Lower leg skin (tissue), 4 donors: ENCODE measurements around the gene STXBP6. TPM values are rescaled to one million over a fixed set of nuclear protein-coding genes. Genes with fewer than 3 reads are reported as not detected.
"Not testable (repeated sequence)": the region's sequence is repeated elsewhere in the genome, so short reads cannot be mapped to it uniquely, and the experiment has no call there.

ENCODE experiments used
- DNase-seq, 2 donors: peaks; one replicate each; pipeline ENCODE4 v3.0.0-alpha.2; 2019; ENCODE audit warnings: low spot score in 2 of 2
- H3K4me3 ChIP-seq: fragments of 200-600 bp; sonication (generic); 2 replicates; pipeline ENCODE4 v1.5.1; 2017; ENCODE audit warnings: mild to moderate bottlenecking, low read depth; ENCODE audit not compliant: poor library complexity, severe bottlenecking
- CTCF ChIP-seq, 3 donors: fragments of 450-650 bp; IDR thresholded peaks; one replicate each; pipeline ENCODE4 v1.5.1; 2016; ENCODE audit warnings: antibody characterized with exemption in 3 of 3, mild to moderate bottlenecking in 3 of 3, moderate library complexity in 2 of 3
- POLR2A ChIP-seq, 2 donors: fragments of 450-650 bp; IDR thresholded peaks; one replicate each; pipeline ENCODE4 v1.6.1; 2016 to 2017; ENCODE audit warnings: antibody characterized with exemption in 2 of 2, mild to moderate bottlenecking in 1 of 2, moderate library complexity in 1 of 2
- WGBS, 2 donors: methylation state at CpG; one replicate each; pipeline ENCODE4 v1.1.5; 2018; 5-methylcytosine and 5-hydroxymethylcytosine counted together
- intact Hi-C: fragments of 100-400 bp; cut with DNase I; formaldehyde crosslinking; loops from one replicate; pipeline ENCODE4 v1.15.0; 2023; ENCODE audit warnings: low total_unique reads
- total RNA-seq, 4 donors: library from RNA; depleted of rRNA; stranded (reverse); fragments of >200 nt; gene quantifications; one replicate each; pipeline ENCODE4 v1.1.0, GENCODE V29; 2016

STXBP6 gene
- total RNA-seq, 4 donors from 2014 or later, result 24.6 to 49.3 (median 36.9) TPM

GRCh38 chr14:24777678-24778077 is 272.3 kb downstream of the STXBP6 start:
- TF ChIP-seq CTCF (IDR thresholded peaks at IDR 0.05), result no peak
- TF ChIP-seq POLR2A (IDR thresholded peaks at IDR 0.05), result no peak
- H3K4me3 ChIP-seq, result no peak overlapping the region
- intact Hi-C loops, result no loop called here
- 92 to 97% methylated on average over 2 of the region's 2 CpGs for WGBS, 2 donors
- no peak for DNase-seq

GRCh38 chr14:24775950-24776349 is 274.0 kb downstream of the STXBP6 start:
- intact Hi-C loops, result no loop called here
- no peak for DNase-seq
- WGBS, 2 donors, result 61 to 70% methylated on average over 8 of the region's 8 CpGs
- TF ChIP-seq CTCF (IDR thresholded peaks at IDR 0.05) (no peak), POLR2A (IDR thresholded peaks at IDR 0.05) (no peak)
- H3K4me3 ChIP-seq, result no peak overlapping the region

DNA sequence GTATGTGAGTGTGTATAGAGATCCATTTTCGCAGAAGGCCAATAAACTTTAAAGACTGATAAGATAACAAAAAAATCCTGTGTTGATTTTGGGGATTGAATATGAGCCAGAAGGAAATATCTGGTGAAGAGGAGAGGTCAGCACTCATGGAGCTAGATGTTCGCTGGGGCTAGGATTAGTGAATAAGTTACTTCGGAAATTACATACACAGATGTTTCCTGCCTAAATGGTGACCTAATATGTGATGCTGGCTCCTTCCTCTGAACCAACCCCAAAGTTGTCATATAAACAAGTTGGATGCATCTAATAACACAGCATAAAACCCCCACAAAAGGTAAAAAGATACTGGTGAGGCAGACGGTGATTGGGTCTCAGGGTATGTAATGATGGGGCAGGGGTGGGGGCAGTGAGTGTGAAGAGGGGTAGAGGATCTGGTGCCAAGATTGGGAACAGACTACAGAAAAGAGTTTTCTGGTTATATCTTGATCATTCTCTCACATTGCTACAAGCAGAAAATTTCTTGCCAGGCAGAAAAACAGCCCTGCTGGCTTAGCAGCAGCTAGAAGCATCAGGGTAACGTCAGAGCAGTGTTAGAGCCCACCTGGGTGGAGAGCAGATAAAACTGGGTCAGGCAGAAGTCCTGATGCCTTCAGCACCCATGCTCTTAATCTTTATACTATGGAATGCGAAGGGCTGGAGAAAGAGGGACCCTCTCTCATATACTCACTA is 275.6 kb downstream of the STXBP6 start:
- WGBS, 2 donors, result 58 to 65% methylated on average over 6 of the region's 6 CpGs
- DNase-seq, result no peak

DNA sequence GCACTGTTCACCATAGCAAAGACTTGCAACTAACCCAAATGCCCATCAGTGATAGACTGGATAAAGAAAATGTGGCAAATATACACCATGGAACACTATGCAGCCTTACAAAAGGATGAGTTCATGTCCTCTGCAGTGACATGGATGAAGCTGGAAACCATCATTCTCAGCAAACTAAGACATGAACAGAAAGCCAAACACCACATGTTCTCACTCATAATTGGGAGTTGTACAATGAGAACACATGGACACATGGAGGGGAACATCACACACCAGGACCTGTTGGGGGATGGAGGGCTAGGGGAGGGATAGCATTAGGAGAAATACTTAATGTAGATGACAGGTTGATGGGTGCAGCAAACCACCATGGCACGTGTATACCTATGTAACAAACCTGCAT is 276.4 kb downstream of the STXBP6 start:
- 69 to 81% methylated on average over 1 of the region's 1 CpG for WGBS, 2 donors
- DNase-seq, H3K4me3 ChIP-seq, intact Hi-C loops: not testable (repeated sequence)

More for the DNA sequence above, 275.6 kb downstream of the STXBP6 start:
- H3K4me3 ChIP-seq, result no peak overlapping the region
- intact Hi-C loops, result no loop called here
- TF ChIP-seq CTCF (IDR thresholded peaks at IDR 0.05) (no peak), POLR2A (IDR thresholded peaks at IDR 0.05) (no peak)

GRCh38 chr14:24766434-24766833 is 283.5 kb downstream of the STXBP6 start:
- no peak for DNase-seq
- H3K4me3 ChIP-seq, result no peak overlapping the region
- TF ChIP-seq POLR2A (IDR thresholded peaks at IDR 0.05) (no peak), CTCF (IDR thresholded peaks at IDR 0.05) (no peak)
- intact Hi-C loops, result no loop called here
- WGBS, 2 donors, result 57 to 72% methylated on average over 2 of the region's 2 CpGs

DNA sequence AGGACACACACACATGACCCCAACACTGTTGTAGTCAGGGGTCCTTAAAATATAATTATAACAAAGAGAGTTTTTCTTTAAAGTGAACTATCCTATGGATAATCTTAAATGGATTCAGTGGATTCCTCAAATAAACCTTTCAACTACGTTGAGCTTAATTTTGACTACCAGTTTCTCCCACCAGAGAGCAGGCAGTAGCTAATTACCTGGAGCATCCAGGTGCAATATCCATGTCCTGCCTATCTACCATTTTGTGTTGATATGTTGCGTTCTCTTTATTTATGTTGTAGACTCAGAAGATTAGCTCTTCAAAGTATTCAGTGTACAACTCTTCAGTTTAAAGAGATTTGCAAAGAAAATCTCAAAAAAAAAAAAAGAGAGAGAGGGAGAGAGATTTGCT is 288.8 kb downstream of the STXBP6 start:
- DNase-seq, result no peak
- H3K4me3 ChIP-seq, result no peak overlapping the region
- no peak for TF ChIP-seq POLR2A (IDR thresholded peaks at IDR 0.05)
- no peak for TF ChIP-seq CTCF (IDR thresholded peaks at IDR 0.05)
- intact Hi-C loops, result no loop called here
- 64 to 69% methylated on average over 2 of the region's 2 CpGs for WGBS, 2 donors
